Panc1 (cell line): ENCODE results near the gene KRTAP10-9.

ENCODE experiments used
- CTCF ChIP-seq: fragments of 450-650 bp; IDR thresholded peaks from 2 replicates; pipeline ENCODE4 v1.5.1; 2017; ENCODE audit warnings: mild to moderate bottlenecking
- POLR2AphosphoS5 ChIP-seq: IDR thresholded peaks from 2 replicates; pipeline ENCODE4 v1.6.1; 2012; ENCODE audit warnings: mild to moderate bottlenecking, low read depth, low read length, moderate library complexity
- REST ChIP-seq, 2 experiments: IDR thresholded peaks; 2 replicates each; pipeline ENCODE4 v1.6.1; 2011 to 2012; ENCODE audit warnings: low read depth in 2 of 2, control low read depth in 1 of 2, low read length in 1 of 2, mild to moderate bottlenecking in 1 of 2, moderate library complexity in 1 of 2; ENCODE audit not compliant: insufficient read depth in 1 of 2
- TCF7L2 ChIP-seq: IDR thresholded peaks from 2 replicates; pipeline ENCODE4 v1.6.1; 2011; ENCODE audit warnings: mild to moderate bottlenecking, low read depth, low read length, inconsistent platforms

- TF ChIP-seq CTCF = no peak
- no peak for TF ChIP-seq POLR2AphosphoS5
- TF ChIP-seq TCF7L2 = no peak
- TF ChIP-seq REST (IDR thresholded peaks at IDR 0.05; ENCODE audit: insufficient read depth in 1 of 2, low read depth in 2 of 2, low read length in 1 of 2) = no peak
Observed at GRCh38 chr21:44578371-44579055, 48.4 kb upstream of the KRTAP10-9 start.
